Middle frontal gyrus (tissue), 1 donor: Measurements from ENCODE around the gene RGP1.

ENCODE experiments used
- DNase-seq: peaks from one replicate; pipeline ENCODE4 v3.0.0-alpha.2; 2015; ENCODE audit warnings: low spot score; ENCODE audit errors: extremely low spot score

RGP1 gene

GRCh38 chr9:35743880-35744518 is 5.1 kb upstream of the RGP1 start:
- no peak for DNase-seq

GRCh38 chr9:35745569-35745968 is 3.5 kb upstream of the RGP1 start:
- no peak for DNase-seq

GRCh38 chr9:35746583-35746982 is 2.5 kb upstream of the RGP1 start:
- DNase-seq, result no peak

DNA sequence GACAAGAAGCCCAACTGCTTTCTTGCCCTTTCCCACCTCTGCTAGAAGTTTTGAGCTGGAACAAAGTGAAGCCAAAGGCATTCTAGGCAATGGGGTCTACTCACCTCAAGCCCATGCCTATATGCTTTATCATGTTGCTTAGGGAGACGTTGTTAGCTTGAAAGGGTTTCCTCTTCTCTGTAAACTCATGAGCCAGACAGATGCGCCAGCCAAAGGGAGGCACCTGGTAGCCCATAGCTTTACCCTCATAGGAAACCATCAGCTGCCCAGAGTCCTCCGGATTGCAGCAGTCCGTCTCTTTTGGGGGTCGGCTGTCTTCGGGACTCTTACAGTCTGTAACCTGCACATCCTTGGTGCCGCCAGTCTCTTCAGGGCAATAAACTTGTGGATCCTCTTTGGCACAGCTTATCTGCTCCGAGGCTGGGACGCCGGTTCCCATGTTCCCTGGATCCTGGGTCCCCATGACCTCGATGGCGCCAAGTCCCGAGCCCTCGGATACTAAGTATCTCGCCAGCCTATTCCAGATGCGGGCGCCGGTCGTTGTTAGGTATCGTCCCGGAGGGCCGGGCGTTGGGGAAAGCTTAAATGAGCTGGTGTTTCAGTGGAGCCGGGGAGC is 737 bp upstream of the RGP1 start:
- DNase-seq, result no peak

- DNase-seq, result no peak
Measured at GRCh38 chr9:35749515-35750255, 598 bp downstream of the RGP1 start.

DNA sequence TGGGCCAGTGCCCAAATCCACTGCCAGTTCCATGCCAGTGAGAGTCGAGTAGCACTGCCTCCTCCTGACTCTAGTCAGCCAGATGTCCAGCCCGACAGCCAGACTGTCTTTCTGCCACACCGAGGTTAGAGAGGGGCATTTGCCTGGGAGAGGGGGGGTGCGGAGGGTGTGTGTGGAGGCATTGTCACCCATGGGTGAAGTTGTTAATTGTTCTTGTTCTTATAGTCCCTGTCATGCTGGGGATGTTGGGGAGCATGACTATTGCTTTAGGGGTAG is 1.1 kb downstream of the RGP1 start:
- DNase-seq, result no peak

GRCh38 chr9:35753466-35753865 is 4.4 kb downstream of the RGP1 start:
- no peak for DNase-seq

DNA sequence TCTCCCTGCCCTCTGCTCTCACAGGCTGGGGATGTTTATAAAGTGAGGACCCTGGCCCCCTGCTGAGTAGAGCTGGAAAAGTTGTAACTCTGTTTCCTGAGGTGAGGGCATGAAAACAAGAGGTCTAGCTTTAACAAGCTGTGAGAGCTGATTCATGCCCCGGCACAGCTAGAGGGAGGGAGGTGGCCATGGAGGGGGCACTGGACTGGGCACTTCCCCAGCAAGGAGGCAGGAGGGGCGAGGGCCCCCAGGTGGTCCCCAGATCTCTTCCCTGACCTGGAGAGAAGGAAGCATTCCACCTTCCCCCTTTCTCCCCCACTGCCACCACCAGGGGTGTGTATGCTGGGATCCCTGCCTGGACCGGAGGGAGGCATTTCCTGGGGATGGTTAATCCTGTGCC is 5.2 kb downstream of the RGP1 start, which contains the start of gene MSMP:
TSS of gene MSMP (minus strand) at position 13 of the 400 bp plus-strand sequence. CDS start 147 bp downstream, outside the sequence.
- DNase-seq, result no peak

GRCh38 chr9:35755071-35755470 is 6.0 kb downstream of the RGP1 start:
- no peak for DNase-seq

- no peak for DNase-seq
Measured at GRCh38 chr9:35756275-35757225, 7.5 kb downstream of the RGP1 start.

DNA sequence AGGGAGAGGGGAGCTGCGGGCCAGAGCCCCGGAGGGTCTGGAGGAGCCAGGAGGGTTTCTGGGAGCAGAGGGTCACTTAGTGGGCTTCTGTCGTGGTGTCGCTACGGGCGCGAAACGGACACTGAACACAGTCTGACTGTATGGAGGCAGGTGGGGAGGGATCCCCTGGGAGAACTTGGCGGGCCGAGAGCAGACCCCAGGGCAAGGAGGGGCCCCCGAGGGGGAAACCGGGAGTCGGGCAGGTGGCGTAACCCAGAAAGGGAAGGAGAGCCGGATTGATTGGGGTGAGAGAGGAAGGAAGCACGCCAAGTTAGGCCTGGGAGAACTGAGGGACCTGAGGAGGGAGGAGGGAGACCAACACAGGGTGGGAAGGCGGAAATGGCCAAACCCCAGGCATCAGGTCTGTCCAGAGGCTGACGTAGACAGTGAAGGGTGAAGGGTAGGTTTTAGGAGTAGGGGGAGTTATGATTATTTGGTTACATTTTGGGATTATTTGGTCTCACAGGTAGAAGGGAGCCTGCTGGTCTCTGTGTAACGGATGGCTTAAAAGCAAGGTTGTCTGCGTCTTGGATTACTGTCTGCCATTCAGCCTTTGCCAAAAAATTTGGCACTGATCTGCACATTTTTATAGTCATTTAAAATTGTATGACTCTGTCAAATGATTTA is 8.3 kb downstream of the RGP1 start:
- DNase-seq, result no peak

- no peak for DNase-seq
Measured at GRCh38 chr9:35757892-35758275, 8.8 kb downstream of the RGP1 start.

- DNase-seq, result no peak
Measured at GRCh38 chr9:35758475-35759050, 9.5 kb downstream of the RGP1 start.

GRCh38 chr9:35759795-35760194 is 10.7 kb downstream of the RGP1 start:
- no peak for DNase-seq

- DNase-seq, result no peak
Measured at GRCh38 chr9:35760651-35761050, 11.6 kb downstream of the RGP1 start.

- no peak for DNase-seq
Measured at GRCh38 chr9:35763181-35763580, 14.1 kb downstream of the RGP1 start.

DNA sequence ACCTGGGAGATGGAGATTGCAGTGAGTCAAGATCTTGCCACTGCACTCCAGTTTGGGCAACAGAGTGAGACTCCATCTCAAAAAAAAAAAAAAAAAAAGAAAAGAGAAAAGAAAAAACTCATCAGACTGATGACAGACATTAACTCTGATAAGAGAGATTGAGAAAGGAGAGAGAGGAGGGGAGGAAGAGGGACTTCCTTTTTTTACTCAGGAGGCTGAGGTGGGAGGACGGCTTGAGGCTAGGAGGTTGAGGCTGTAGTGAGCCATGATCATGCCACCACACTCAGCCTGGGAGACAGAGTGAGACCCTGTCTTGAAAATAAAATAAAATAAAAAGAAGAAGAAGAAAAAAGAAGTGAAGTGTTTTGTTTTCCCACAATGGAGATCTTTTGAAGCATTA is 14.7 kb downstream of the RGP1 start:
- no peak for DNase-seq

GRCh38 chr9:35766997-35767396 is 17.9 kb downstream of the RGP1 start:
- DNase-seq, result no peak

- DNase-seq, result no peak
Measured at GRCh38 chr9:35767458-35767857, 18.4 kb downstream of the RGP1 start.

DNA sequence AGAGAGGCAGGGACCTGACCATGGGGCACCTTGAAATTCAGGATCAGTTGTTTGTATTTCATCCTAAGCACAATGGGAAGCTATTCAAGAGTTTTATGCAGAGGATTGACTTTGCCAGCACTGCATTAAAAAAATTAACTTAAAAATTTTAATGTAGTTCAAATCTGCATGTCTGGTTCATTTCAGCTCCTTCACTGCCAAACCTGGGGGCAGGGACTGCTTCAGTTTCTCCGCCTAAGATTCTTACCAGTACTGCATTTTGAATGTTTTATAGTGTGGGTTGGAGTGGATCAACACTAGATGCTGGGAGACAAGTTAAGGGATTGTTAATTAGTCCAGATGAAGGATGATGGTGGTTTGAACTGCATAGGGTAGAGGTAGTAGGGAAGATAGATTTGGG is 20.7 kb downstream of the RGP1 start:
- no peak for DNase-seq

DNA sequence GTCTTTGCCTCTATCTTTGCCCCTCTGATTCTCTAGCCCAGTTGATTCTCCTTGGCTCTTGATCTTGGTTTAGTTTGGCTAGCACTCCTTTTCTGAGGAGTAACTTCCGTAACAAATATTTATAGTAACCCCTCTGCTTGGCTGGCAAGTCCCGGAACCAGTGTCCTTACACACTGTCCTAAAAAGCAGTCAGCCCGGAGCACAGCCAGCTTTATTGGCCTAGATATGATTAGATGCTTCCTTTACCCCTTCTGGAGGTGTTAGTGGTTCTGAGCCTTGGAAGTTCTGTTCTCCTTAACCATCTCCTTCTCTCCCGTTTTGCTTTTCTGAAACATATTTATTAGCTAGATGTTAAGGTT is 22.0 kb downstream of the RGP1 start:
- DNase-seq, result no peak
